AG04450 (cell line): ENCODE data around the gene DMRT1. TPM values are rescaled to one million over a fixed set of nuclear protein-coding genes. Genes with fewer than 3 reads are reported as not detected.
A peak's percentile ranks its signal among the peaks of the same experiment; 100 is the strongest.

Experiments
- CTCF ChIA-PET: fragments of 300-600, 350-600 bp; formaldehyde crosslinking; extraction: SDS; loops from one replicate; lab custom pipeline; 2022; ENCODE audit warnings: antibody characterized with exemption, inconsistent platforms; lab: Charles Lee
- POLR2A ChIA-PET: fragments of 350-600 bp; formaldehyde crosslinking; extraction: SDS; loops from one replicate; lab custom pipeline; 2021; ENCODE audit warnings: antibody characterized with exemption, inconsistent platforms; lab: Yijun Ruan, JAX
- DNase-seq: peaks from one replicate; pipeline ENCODE4 v3.0.0-alpha.2; 2011; ENCODE audit warnings: low read depth, low spot score
- H3K27ac ChIP-seq: one replicate; pipeline ENCODE4 v1.5.1; 2012; ENCODE audit warnings: low read depth, low read length, control low read depth
- H3K27me3 ChIP-seq: one replicate; pipeline ENCODE4 v1.6.0; 2012; ENCODE audit warnings: low read length; ENCODE audit not compliant: control insufficient read depth, insufficient read depth
- H3K4me3 ChIP-seq: 2 replicates; pipeline ENCODE4 v1.5.1; 2011; ENCODE audit warnings: mild to moderate bottlenecking, low read depth, low read length, control low read depth
- H3K9me3 ChIP-seq: 2 replicates; pipeline ENCODE4 v1.5.1; 2012; ENCODE audit warnings: low read length; ENCODE audit not compliant: control insufficient read depth, insufficient read depth
- polyA plus RNA-seq: library from polyadenylated mRNA; depleted of rRNA; stranded (reverse); fragments of >200 nt; gene quantifications from 2 replicates; pipeline ENCODE4 v1.2.3, GENCODE V29; 2011
- TF ChIP-seq, protein P1 (sequence below): IDR thresholded peaks from 2 replicates; pipeline ENCODE4 v1.5.1; 2011; ENCODE audit warnings: low read depth, low read length, control low read depth, inconsistent platforms

The DMRT1 gene
- polyA plus RNA-seq, 1 experiment, result not detected

DNA sequence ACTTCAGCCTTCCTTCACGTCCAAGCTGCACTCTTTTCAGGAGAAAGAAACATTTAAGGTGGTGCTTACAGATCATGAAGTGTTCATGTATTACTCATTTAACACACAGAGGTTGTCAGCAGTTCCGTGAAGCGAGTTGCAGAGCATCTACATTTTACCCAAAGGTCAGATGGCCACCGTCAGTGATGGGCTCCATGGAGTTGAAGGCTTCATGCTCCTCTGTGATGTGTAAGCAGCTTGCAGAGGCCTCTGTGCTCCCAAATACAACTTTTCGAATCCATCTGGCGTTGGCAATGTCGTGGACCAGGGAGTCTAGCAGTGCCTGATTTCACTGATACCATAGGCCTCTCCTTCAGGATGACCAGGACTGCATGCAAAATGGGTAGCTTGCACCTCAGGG lies 81.2 kb downstream of the DMRT1 start:
- no peak overlapping the region for H3K4me3 ChIP-seq
- no peak for DNase-seq
- no peak overlapping the region for H3K27ac ChIP-seq
- POLR2A ChIA-PET, result no interaction called here
- no peaks in the 10 kb centered on the region for H3K9me3 ChIP-seq
- H3K27me3 ChIP-seq, result no peaks in the 10 kb centered on the region
- TF ChIP-seq, protein P1, sequence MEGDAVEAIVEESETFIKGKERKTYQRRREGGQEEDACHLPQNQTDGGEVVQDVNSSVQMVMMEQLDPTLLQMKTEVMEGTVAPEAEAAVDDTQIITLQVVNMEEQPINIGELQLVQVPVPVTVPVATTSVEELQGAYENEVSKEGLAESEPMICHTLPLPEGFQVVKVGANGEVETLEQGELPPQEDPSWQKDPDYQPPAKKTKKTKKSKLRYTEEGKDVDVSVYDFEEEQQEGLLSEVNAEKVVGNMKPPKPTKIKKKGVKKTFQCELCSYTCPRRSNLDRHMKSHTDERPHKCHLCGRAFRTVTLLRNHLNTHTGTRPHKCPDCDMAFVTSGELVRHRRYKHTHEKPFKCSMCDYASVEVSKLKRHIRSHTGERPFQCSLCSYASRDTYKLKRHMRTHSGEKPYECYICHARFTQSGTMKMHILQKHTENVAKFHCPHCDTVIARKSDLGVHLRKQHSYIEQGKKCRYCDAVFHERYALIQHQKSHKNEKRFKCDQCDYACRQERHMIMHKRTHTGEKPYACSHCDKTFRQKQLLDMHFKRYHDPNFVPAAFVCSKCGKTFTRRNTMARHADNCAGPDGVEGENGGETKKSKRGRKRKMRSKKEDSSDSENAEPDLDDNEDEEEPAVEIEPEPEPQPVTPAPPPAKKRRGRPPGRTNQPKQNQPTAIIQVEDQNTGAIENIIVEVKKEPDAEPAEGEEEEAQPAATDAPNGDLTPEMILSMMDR, result no peak
- CTCF ChIA-PET, result no interaction called here

DNA sequence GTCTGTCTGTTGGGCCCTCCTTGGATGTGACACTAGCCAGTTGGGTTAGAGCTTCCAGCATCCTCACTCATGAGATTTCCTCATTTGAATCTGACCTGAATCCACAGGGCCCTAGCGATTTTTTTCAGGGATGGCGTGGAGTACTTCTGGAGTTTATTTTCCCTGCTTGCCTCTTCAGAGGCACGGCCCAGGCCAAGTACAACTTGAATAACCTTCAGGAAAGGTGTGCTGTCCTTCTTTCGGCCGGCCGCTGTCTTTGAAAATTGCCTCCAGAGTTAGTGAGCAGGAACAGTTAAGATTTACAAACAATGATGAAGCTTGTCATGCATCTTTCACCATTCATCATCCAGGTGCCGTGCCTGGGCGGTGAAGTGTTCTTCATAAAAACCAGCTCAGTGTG lies 85.5 kb downstream of the DMRT1 start:
- Histone ChIP-seq H3K27me3 (no peaks in the 10 kb centered on the region), H3K27ac (no peak overlapping the region), H3K4me3 (no peak overlapping the region), H3K9me3 (no peaks in the 10 kb centered on the region)
- TF ChIP-seq, protein P1, result no peak
- DNase-seq, result no peak
- POLR2A ChIA-PET, result no interaction called here
- CTCF ChIA-PET, result interaction anchor here (1.3 kb wide), 2 partner anchors 9 to 12 kb away, joined by 3 to 5 read pairs; no protein-coding TSS in a partner anchor

DNA sequence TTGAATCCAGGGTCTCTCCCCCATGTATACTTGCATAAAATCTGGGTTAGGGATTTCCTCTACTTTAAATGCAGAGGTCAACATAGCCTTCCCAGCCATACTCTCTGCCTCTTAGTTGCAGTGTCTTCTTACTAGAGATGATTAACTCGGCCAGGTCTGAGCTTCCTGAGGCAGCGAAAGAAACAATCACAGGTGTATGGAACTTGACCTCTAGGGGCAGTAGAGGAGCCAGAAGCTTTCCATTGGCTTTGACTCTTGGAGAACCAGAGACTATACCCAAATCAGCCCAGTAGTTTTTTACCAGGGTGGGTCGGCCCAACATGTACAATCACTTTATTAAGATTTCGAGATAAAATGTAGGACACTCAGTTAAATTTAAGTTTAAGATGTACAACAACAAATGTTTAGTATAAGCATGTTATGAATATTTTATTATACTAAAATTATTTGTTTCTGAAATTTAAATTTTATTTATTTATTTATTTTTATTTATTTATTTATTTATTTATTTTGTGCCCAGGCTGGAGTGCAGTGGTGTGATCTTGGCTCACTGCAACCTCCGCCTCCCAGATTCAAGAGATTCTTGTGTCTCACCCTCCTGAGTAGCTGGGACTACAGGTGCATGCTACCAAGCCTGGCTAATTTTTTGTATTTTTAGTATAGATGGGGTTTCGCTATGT lies 87.0 kb downstream of the DMRT1 start:
- no peak overlapping the region for H3K4me3 ChIP-seq
- no peaks in the 10 kb centered on the region for H3K9me3 ChIP-seq
- no peak overlapping the region for H3K27ac ChIP-seq
- ChIA-PET CTCF (interaction anchor here (0.6 to 1.4 kb wide), 5 partner anchors 9 to 76 kb away, joined by 3 to 6 read pairs (median 4); no protein-coding TSS in a partner anchor), POLR2A (interaction anchor here (0.5 to 0.6 kb wide), 2 partner anchors 103 to 177 kb away, joined by 3 to 10 read pairs; no protein-coding TSS in a partner anchor)
- DNase-seq, result no peak
- peaks cover under 1% of the 10 kb centered on the region for H3K27me3 ChIP-seq
- TF ChIP-seq, protein P1, result peak; percentile 47

DNA sequence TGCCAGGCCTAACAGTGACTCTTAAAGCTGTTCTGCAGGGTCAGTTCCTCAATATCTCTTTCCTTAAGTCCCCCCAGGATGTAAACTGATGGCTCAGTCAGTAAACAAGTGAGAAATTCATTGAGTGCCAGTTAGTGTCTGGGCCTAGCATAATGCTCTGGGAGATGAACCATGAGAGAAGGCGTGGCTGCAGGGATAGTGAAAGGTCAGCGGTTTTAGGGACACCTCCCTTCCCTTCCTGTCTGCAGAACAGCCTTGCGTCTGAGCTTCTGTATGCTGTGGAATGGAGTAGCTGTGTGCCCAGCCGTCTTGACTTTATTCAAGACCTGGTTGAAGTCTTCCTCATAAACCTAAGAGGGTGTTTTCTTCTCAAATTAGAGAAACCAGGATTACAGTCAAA lies 88.2 kb downstream of the DMRT1 start:
- ChIA-PET POLR2A (no interaction called here), CTCF (interaction anchor here (0.5 kb wide), 1 partner anchor 8 kb away, joined by 4 read pairs; no protein-coding TSS in a partner anchor)
- no peak overlapping the region for H3K4me3 ChIP-seq
- peaks cover 2% of the 10 kb centered on the region for H3K27me3 ChIP-seq
- DNase-seq, result no peak
- no peaks in the 10 kb centered on the region for H3K9me3 ChIP-seq
- no peak overlapping the region for H3K27ac ChIP-seq
- TF ChIP-seq, protein P1, result no peak

DNA sequence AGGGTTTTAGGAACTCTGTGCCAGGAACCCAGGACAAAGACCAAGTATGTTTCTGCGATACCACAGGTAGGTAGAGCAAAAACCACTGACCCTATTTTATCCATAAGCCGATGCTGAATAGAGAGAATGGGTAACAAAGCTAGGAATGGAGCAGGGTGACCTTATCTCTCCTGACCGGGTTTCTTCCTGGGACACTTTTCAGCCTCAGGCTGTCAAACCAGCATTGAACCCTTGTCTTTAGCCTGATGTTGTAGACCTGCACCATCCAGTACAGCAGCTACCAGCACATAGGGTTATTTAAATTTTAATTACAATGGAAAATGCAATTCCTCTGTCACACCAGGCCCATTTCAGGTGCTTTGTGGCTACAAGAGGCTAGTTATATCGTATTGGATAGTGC lies 91.9 kb downstream of the DMRT1 start:
- POLR2A ChIA-PET, result no interaction called here
- CTCF ChIA-PET, result no interaction called here
- Histone ChIP-seq H3K27me3 (peaks cover 4% of the 10 kb centered on the region), H3K27ac (no peak overlapping the region), H3K4me3 (no peak overlapping the region), H3K9me3 (no peaks in the 10 kb centered on the region)
- no peak for DNase-seq
- TF ChIP-seq, protein P1, result no peak
